ENCODE data around the gene TIMD4.
"Not testable (repeated sequence)": the region's sequence is repeated elsewhere in the genome, so short reads cannot be mapped to it uniquely, and the experiment has no call there.

Gene TIMD4

DNA sequence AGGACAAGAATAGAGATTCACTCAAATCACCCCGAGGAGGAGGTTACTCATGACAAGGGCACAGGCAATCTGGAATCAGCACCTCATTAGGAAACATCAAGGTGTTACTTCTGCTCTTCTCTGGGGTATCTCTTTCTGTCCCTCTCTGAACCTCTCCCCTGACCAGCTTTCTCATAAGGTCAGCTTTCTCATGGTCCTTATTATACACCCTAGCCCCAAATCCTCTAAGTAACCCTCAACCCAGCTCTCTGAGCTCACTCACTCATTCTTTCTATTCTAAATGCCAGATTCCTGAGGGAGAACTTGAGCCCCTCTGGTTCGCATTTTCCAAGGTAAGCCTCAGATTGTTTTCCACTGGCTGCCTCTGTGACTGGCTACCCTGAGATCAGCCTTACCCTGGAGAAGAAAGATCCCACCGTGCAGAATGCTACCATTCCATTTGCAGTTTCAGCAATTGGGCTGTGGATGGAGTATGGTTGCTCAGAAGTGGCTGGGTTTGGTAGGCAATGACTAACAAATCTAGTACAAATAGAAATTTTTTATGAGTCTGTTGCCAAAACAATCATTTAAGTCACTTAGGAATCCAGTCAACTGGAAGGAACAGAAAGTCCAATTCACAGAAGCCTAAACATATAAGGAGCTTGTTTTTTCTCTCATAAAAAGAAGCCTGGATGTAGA, 9.0 kb upstream of the TIMD4 start:
- H3K27ac ChIP-seq = peak overlapping the region; percentile 74
- TF ChIP-seq, protein P1, sequence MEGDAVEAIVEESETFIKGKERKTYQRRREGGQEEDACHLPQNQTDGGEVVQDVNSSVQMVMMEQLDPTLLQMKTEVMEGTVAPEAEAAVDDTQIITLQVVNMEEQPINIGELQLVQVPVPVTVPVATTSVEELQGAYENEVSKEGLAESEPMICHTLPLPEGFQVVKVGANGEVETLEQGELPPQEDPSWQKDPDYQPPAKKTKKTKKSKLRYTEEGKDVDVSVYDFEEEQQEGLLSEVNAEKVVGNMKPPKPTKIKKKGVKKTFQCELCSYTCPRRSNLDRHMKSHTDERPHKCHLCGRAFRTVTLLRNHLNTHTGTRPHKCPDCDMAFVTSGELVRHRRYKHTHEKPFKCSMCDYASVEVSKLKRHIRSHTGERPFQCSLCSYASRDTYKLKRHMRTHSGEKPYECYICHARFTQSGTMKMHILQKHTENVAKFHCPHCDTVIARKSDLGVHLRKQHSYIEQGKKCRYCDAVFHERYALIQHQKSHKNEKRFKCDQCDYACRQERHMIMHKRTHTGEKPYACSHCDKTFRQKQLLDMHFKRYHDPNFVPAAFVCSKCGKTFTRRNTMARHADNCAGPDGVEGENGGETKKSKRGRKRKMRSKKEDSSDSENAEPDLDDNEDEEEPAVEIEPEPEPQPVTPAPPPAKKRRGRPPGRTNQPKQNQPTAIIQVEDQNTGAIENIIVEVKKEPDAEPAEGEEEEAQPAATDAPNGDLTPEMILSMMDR (conservative IDR thresholded peaks at IDR 0.05) = no peak

DNA sequence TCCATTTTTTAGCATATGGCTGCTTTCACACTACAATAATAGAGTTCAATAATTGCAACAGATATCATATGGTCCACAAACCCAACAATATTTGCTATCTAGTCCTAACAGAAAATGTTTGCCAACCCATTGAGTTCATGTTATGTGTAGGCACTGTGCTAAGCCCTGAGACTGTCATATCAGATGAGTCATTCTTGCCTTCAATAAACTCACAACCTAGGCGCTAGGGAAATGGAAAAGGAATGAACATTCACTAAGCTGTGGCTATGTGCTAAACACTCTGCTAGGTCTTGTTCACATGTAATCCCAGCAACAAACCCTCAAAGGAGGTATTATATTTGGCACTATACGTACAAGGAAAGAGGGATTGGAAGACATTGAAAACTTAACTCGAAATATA, 8.4 kb upstream of the TIMD4 start:
- TF ChIP-seq, protein P1 (conservative IDR thresholded peaks at IDR 0.05) = no peak

DNA sequence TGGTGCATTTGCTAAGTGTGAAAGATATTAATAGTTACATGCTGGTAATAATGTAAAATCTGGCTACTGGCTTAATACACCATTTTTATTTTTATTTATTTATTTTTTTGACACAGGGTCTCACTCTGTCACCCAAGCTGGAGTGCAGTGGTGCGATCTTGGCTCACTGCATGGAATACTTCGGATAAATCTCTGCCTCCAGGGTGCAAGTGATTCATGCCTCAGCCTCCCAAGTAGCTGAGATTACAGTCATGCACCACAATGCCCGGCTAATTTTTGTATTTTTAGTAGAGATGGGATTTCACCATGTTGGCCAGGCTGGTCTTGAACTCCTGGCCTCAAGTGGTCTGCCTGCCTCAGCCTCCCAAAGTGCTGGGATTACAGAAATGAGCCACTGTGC, 4.4 kb upstream of the TIMD4 start:
- H3K27ac ChIP-seq = not testable (repeated sequence)

More for the DNA sequence above, 8.4 kb upstream of the TIMD4 start:
- H3K27ac ChIP-seq = peak overlapping the region; percentile 74

DNA sequence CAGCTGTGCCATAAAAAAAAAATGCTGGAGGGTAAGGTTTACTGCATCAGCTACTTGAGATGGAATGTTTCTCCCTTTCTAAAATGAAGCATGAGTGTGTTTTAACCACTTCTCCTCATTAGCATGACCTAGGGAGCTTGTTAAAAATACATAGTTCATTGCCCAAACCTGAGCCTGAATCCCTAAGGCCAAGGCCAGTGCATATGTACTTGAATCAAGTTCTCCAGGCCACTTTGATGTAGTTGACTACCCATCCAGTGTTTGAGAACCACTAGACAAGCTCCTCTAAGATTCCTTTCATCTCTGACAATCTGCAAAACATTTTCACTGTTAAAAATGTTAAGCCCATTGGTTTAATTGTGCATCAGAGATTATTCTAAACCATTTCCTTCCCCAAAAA, 6.7 kb downstream of the TIMD4 start:
- H3K27ac ChIP-seq = no peak overlapping the region
- TF ChIP-seq, protein P1 (conservative IDR thresholded peaks at IDR 0.05) = no peak

DNA sequence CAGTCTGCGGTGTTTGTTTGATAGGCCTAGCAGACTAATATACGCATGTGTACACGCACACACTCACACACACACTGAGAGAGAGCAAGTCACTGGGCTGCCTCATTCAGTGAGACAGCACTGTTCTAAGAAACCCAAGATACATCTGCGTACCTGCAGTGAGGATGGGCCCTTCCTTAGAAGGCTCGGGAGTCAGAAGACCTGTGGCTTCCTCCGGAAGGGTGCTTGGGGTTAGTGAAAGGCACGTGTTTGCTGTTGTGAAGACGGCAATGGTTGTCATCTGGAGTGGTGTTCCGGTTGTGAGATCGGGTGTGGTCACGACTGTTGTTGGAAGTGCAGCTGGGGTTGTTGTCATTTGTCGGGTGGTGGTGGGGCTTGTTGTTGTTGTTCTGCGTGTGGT, 11.7 kb downstream of the TIMD4 start:
- no peak overlapping the region for H3K27ac ChIP-seq
- TF ChIP-seq, protein P1 (conservative IDR thresholded peaks at IDR 0.05) = no peak

DNA sequence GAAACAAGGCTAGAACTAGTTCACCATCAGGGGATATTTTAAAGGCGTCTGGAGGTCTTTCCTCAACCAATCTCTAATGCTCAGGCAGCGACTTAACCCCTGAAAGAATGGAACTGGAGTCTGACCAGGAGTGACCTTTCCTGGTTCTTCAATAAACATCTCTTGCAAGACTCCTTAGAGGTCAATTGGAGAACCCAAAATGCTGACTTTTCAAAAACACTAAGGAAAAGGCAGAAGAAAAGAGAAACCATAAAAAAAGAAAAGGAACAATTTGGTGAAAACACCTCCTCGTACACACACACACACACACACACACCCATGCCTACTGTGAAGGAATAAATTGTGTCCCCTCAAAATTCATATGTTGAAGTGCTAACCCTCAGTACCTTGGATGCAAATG, 12.3 kb downstream of the TIMD4 start:
- no peak overlapping the region for H3K27ac ChIP-seq
- TF ChIP-seq, protein P1 (conservative IDR thresholded peaks at IDR 0.05) = no peak

DNA sequence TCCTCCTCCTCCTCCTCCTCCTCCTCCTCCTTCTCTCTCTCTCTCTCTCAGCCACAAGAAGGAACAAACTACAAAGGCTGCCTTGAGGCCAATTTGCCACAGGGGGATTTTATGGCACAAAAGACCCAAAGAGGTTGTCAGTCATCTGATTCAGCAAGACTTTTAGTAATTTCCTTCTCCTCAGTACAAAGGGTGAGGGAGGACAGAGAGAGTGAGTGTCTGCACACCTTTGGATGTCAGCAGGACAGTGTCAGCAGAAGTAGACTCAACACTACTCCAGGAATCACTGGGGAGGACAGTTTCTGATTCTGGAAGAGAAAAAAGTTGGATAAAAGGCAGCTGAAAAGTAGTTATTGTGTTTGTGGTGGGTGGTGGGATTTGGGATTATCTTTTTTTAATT, 13.6 kb downstream of the TIMD4 start:
- H3K27ac ChIP-seq = no peak overlapping the region
- TF ChIP-seq, protein P1 (conservative IDR thresholded peaks at IDR 0.05) = no peak

DNA sequence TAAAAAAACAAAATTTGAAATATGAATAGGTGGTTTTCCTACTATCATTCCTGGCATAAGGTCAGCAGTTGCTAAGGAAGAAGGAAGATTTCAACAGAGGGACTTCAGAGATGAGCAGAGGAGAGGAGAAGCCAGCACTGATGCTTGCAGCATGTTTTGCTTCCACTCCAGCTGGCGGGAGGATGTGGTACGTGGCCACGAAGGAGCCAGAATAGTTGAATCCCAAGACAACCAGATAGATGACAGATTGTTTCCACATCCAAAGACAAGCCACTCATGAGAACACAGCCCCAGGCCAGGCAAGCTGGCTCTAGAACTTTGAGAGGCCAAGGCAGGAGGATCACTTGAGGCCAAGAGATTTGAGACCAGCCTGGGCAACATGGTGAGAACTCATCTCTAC, 15.1 kb downstream of the TIMD4 start:
- TF ChIP-seq, protein P1 (conservative IDR thresholded peaks at IDR 0.05) = no peak
- no peak overlapping the region for H3K27ac ChIP-seq

All from VCaP (cell line).